Fibroblast of the aortic adventitia (primary cell): ENCODE measurements around the gene GALK1. TPM values are rescaled to one million over a fixed set of nuclear protein-coding genes. Genes with fewer than 3 reads are reported as not detected.
A peak's percentile ranks its signal among the peaks of the same experiment; 100 is the strongest.

Source experiments
- DNase-seq: peaks from one replicate; pipeline ENCODE4 v3.0.0-alpha.2; 2010; ENCODE audit warnings: low read depth
- H3K4me3 ChIP-seq: 2 replicates; pipeline ENCODE4 v1.5.1; 2011; ENCODE audit warnings: low read depth, mild to moderate bottlenecking, control low read depth, low read length, moderate library complexity
- CTCF ChIP-seq: IDR thresholded peaks from 2 replicates; pipeline ENCODE4 v1.5.1; 2011; ENCODE audit warnings: mild to moderate bottlenecking, low read length, control low read depth, inconsistent platforms; ENCODE audit not compliant: insufficient read depth
- total RNA-seq: library from RNA; depleted of rRNA; stranded (reverse); fragments of >200 nt; gene quantifications from 2 replicates; pipeline ENCODE4 v1.2.3, GENCODE V29; 2012; ENCODE audit warnings: low replicate concordance

GALK1 gene
- total RNA-seq, 1 donor, result 35.9 TPM

GRCh38 chr17:75755990-75756389, 9.0 kb downstream of the GALK1 start:
- no peak for DNase-seq
- no peak for TF ChIP-seq CTCF
- H3K4me3 ChIP-seq, result no peak overlapping the region

DNA sequence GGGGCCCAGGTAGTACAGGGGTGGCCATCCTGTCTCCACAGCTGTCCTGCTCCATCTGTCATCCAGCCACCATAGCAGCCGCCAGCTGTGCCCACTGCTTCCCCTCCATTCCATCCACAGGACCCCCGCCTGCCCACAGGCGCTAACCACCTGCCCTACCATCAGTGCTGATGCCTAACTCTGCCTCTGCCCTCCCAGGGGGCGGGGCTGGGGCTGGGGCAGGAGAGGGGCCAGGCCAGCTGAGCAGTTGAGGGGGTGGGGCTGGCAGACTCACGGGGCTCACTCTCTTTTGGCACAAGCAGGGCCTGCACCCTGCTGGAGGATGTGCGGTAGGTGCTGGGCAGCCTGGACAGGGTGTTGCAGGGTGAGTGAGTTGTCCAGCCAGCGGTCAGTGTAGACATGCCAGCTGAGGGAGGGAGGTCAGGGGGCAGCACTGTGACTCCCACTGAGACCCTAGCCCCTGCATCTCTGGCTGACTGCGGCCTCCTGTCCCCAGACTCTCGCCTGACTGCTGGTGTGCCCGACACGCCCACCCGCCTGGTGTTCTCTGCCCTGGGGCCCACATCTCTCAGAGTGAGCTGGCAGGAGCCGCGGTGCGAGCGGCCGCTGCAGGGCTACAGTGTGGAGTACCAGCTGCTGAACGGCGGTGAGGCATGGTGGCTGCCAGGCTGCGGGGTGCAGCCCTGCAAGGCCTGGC, 9.6 kb downstream of the GALK1 start:
- no peak overlapping the region for H3K4me3 ChIP-seq
- DNase-seq, result no peak
- TF ChIP-seq CTCF, result no peak

- TF ChIP-seq CTCF, result no peak
- no peak overlapping the region for H3K4me3 ChIP-seq
- DNase-seq, result no peak
Measured at GRCh38 chr17:75754378-75755204, 10.4 kb downstream of the GALK1 start.

DNA sequence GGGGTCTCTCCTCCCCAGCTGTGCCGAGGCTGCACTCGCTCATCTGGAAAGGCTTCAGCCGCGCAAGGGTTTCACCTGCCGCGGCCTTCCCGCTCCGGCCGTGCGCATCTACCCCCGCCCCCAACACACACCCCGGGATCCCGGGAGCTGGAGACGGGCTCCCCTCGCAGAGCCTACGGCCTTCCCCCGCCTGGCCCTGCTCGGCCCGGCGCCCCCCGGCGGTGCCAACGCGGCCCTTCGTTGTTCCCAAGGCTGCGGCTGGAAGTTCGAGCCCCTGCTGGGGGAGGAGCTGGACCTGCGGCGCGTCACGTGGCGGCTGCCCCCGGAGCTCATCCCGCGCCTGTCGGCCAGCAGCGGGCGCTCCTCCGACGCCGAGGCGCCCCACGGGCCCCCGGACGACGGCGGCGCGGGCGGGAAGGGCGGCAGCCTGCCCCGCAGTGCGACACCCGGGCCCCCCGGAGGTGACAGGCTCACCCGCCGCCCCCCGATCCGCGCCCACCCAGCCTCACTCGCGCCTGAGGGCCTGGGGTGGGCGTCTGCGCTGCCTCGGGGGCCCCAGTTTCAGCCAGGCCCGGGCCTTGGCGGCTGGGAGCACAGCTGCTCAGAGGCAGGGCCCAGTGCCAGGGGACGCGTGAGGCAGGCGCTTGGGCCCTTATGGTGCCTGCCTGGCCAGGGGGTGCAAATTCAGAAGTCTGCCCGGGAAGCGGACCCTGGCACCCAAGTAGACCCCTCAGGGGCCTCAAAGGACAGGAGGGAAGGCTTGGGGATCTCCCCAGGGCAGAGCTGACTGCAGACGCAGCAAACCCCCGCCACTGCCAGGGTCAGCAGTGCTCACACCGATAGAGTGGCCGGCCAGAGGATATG, 11.2 kb downstream of the GALK1 start:
- peak overlapping the region; percentile 61 for H3K4me3 ChIP-seq
- peak; percentile 49 for TF ChIP-seq CTCF
- DNase-seq, result peak; percentile 58

DNA sequence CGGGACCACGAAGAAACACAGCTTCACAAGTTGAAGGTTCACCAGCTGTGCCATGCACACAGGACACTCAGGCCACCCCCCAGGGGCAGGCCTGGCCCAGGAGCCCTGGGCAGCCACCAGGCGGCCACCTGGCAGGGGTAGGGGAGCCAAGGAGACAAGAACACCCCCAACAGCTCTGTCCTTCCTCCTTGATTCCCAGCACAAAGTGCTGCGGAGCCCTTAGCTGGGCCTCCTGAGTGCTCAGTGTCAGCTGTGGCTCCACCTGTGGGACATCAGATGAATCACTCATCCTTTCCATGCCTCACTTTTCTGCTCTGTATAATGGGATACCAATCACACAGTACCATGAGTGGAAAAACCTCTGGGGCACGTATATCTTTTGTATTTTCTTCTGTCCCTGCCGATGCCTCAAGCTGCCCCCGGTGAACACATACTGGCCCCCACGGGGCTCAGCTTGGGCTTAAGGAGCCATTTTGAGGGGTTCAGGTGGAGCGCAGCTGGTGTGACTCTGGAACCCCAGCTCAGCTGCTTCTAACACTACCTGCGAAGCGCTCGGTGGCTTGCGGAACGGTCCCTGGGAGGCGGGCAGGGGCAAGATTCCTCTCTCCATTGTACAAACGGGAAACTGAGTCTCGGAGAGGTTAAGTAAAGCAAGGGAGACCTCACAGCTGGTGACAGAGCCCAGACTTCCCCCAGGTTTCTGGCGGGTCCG, 12.0 kb downstream of the GALK1 start:
- peak overlapping the region; percentile 61 for H3K4me3 ChIP-seq
- TF ChIP-seq CTCF, result no peak
- no peak for DNase-seq

GRCh38 chr17:75752405-75752709, 12.6 kb downstream of the GALK1 start:
- DNase-seq, result no peak
- no peak for TF ChIP-seq CTCF
- H3K4me3 ChIP-seq, result no peak overlapping the region
